Calu3 (cell line): ENCODE results near the gene OSER1. TPM values are rescaled to one million over a fixed set of nuclear protein-coding genes. Genes with fewer than 3 reads are reported as not detected.

Source experiments
- BruUV-seq: library from RNA; stranded (reverse); fragments of 400-500 nt; replicated peaks from 2 replicates; lab custom pipeline; 2021; lab: Mats Ljungman, UMichigan
- CTCF ChIA-PET: fragments of 300-600 bp; sonication (Branson Sonifier 250); formaldehyde crosslinking; loops from one replicate; lab custom pipeline; 2022; ENCODE audit warnings: antibody characterized with exemption; lab: Charles Lee
- DNase-seq: peaks from one replicate; pipeline ENCODE4 v3.0.0; 2022
- H3K27ac Mint-ChIP-seq: one replicate; pipeline ENCODE4 v1.8.0; 2022; ENCODE audit warnings: mixed read lengths; ENCODE audit not compliant: unreplicated experiment
- H3K27me3 Mint-ChIP-seq: one replicate; pipeline ENCODE4 v1.8.0; 2022; ENCODE audit warnings: mixed read lengths; ENCODE audit not compliant: unreplicated experiment
- H3K36me3 Mint-ChIP-seq: one replicate; pipeline ENCODE4 v1.8.0; 2022; ENCODE audit warnings: mild to moderate bottlenecking, moderate library complexity, mixed read lengths; ENCODE audit not compliant: insufficient read depth, unreplicated experiment
- H3K4me1 Mint-ChIP-seq: one replicate; pipeline ENCODE4 v1.8.0; 2022; ENCODE audit warnings: mild to moderate bottlenecking, low read depth, mixed read lengths; ENCODE audit not compliant: unreplicated experiment
- H3K4me3 Mint-ChIP-seq: one replicate; pipeline ENCODE4 v1.8.0; 2022; ENCODE audit warnings: mild to moderate bottlenecking, low read depth, moderate library complexity, mixed read lengths; ENCODE audit not compliant: unreplicated experiment
- H3K9me3 Mint-ChIP-seq: one replicate; pipeline ENCODE4 v1.8.0; 2022; ENCODE audit warnings: low read depth, mixed read lengths; ENCODE audit not compliant: unreplicated experiment
- intact Hi-C: fragments of 100-400 bp; cut with micrococcal nuclease; formaldehyde crosslinking; loops from one replicate; pipeline ENCODE4 v1.10.0; 2022; ENCODE audit not compliant: unreplicated experiment
- total RNA-seq: library from RNA; stranded (reverse); gene quantifications from 2 replicates; pipeline ENCODE4 v1.2.3, GENCODE V29; 2022
- TF ChIP-seq, protein P1 (sequence below): fragments of 200-600 bp; IDR thresholded peaks from one replicate; pipeline ENCODE4 v1.8.0; 2022; ENCODE audit warnings: antibody characterized with exemption; ENCODE audit not compliant: unreplicated experiment

Gene OSER1
- total RNA-seq, 1 experiment from 2014 or later, result 56.7 TPM

DNA sequence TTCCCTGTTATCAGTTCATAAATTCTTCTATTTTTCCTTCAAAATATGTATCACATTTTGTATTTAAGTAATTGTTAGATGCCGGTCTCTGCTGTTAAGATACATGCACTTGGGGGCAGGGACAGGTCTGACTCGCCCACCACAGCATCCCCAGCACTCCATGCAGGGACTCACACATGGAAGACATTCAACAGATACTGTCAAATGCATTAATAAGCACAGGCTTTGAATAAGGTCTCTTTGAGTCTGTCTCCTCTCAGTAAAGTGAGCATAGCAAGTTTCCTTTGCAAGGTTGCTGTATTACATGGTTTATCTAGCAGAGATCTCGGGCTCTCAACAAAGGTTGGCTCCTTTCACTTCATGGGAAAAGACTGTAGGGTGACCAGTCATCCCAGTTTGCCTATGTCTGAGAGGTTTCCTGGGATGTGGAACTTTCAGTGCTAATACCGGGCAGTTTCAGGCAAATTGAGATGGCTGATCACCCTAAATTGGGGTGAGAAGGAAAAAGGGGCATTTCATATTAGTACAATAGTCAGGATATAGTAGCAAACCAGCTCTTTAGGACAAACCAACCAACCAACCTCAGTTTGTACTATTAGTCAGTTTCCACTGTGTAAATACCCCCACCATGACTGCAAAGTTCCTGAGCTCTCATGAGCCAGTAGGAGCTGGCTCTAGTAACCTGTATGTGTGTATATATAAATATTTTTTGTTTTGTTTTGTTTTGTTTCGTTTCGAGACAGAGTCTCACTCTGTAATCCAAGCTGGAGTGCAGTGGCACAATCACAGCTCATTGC, 38.6 kb downstream of the OSER1 start:
- H3K9me3 Mint-ChIP-seq, result no peaks in the 10 kb centered on the region
- no peaks in the 10 kb centered on the region for H3K36me3 Mint-ChIP-seq
- TF ChIP-seq, protein P1, sequence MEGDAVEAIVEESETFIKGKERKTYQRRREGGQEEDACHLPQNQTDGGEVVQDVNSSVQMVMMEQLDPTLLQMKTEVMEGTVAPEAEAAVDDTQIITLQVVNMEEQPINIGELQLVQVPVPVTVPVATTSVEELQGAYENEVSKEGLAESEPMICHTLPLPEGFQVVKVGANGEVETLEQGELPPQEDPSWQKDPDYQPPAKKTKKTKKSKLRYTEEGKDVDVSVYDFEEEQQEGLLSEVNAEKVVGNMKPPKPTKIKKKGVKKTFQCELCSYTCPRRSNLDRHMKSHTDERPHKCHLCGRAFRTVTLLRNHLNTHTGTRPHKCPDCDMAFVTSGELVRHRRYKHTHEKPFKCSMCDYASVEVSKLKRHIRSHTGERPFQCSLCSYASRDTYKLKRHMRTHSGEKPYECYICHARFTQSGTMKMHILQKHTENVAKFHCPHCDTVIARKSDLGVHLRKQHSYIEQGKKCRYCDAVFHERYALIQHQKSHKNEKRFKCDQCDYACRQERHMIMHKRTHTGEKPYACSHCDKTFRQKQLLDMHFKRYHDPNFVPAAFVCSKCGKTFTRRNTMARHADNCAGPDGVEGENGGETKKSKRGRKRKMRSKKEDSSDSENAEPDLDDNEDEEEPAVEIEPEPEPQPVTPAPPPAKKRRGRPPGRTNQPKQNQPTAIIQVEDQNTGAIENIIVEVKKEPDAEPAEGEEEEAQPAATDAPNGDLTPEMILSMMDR, result no peak
- peaks cover 12% of the 10 kb centered on the region for H3K4me1 Mint-ChIP-seq
- CTCF ChIA-PET, result interaction anchor here (1.0 to 1.1 kb wide), 2 partner anchors 18 to 55 kb away, joined by 3 to 4 read pairs; no protein-coding TSS in a partner anchor
- H3K4me3 Mint-ChIP-seq, result no peak overlapping the region
- BruUV-seq, result no TSS peak
- H3K27me3 Mint-ChIP-seq, result peaks cover 54% of the 10 kb centered on the region
- no peak for DNase-seq
- H3K27ac Mint-ChIP-seq, result no peak overlapping the region
- intact Hi-C loops, result loop anchor here (5.0 kb wide), 1 partner anchor 35 kb away; no protein-coding TSS in a partner anchor

DNA sequence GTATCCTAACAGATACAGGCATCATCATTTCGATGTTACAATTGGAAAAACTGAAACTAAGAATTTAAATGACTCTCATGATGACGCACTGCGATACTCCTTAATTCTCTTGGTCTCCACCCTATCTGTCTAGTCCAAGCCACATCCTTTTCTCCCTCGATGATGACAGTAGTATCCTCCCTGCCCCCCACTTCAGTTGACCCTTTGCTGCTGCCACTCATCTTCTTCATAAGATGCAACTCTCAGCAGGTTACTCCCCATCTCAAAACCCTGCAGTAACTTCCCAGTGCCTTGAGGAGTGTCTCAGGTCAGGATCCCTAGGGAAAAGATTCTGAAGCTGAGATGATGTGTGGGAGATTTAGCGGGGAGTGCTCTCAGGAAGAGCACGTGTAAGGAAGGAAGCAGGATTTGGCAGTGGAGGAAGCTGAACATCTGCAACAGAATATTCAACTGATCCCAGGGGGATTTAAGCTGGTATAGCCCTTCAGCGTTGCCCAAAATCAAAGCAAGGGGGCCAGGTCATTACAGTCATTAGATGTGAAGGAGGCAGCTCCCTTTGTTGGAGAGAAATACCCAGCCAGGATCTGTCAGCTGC, 39.7 kb downstream of the OSER1 start:
- CTCF ChIA-PET, result no interaction called here
- intact Hi-C loops, result loop anchor here (5.0 kb wide), 1 partner anchor 34 kb away; no protein-coding TSS in a partner anchor
- Mint-ChIP-seq H3K36me3 (no peaks in the 10 kb centered on the region), H3K4me3 (no peak overlapping the region), H3K27ac (no peak overlapping the region), H3K27me3 (peaks cover 65% of the 10 kb centered on the region), H3K9me3 (no peaks in the 10 kb centered on the region), H3K4me1 (peaks cover 10% of the 10 kb centered on the region)
- no TSS peak for BruUV-seq
- DNase-seq, result no peak
- TF ChIP-seq, protein P1, result no peak

DNA sequence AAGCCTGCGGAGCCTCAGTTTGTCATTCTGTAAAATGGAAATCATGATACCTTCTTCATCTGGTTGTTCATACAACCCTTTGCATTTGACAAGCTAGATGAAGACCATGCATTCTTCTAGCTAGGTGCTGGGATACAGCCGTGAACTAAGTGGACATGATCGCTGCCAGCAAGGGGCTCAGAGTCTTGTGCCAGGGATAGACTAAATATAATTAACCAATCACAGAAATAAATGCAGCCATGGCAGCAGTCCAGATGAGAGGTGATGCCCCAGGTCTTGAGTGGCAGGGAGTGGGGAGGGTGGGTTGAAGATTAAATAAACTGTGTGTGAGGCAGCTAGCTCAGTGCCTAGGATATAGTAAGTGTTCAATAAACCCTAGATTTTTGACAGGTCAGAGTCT, 42.8 kb downstream of the OSER1 start:
- Mint-ChIP-seq H3K27me3 (peaks cover 85% of the 10 kb centered on the region), H3K4me1 (peaks cover under 1% of the 10 kb centered on the region), H3K36me3 (no peaks in the 10 kb centered on the region), H3K9me3 (peaks cover 2% of the 10 kb centered on the region), H3K27ac (no peak overlapping the region), H3K4me3 (no peak overlapping the region)
- CTCF ChIA-PET, result interaction anchor here (1.0 kb wide), 1 partner anchor 51 kb away, joined by 3 read pairs; no protein-coding TSS in a partner anchor
- BruUV-seq, result no TSS peak
- intact Hi-C loops, result no loop called here
- DNase-seq, result no peak
- TF ChIP-seq, protein P1, result no peak

DNA sequence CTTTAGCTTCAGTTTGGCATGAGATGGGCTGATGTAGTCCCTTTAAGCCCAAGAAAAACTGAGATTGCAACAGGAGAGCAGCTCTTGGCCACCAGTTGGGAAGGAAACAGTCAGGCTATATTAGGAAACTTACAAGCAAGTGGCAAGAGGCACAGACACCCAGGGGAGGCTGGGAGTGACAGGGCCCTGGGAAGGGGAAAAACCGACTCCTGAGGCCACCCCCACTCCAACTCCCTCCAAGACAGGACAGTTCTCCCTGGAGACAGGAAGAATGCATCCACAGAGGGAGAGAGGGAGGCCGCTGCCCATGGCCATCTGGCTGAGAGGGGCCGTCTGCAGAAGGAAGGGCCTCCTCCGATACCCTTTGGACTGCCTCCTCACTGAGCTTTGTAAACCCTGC, 44.1 kb downstream of the OSER1 start:
- CTCF ChIA-PET, result interaction anchor here (1.6 kb wide), 1 partner anchor 11 kb away, joined by 4 read pairs; no protein-coding TSS in a partner anchor
- TF ChIP-seq, protein P1, result no peak
- Mint-ChIP-seq H3K27ac (no peak overlapping the region), H3K4me1 (no peaks in the 10 kb centered on the region), H3K9me3 (peaks cover 2% of the 10 kb centered on the region), H3K4me3 (no peak overlapping the region), H3K36me3 (no peaks in the 10 kb centered on the region), H3K27me3 (peaks cover 88% of the 10 kb centered on the region)
- no peak for DNase-seq
- intact Hi-C loops, result no loop called here
- no TSS peak for BruUV-seq
